Peyer's patch (tissue), 4 donors: ENCODE results near the gene PRSS50. TPM values are rescaled to one million over a fixed set of nuclear protein-coding genes. Genes with fewer than 3 reads are reported as not detected.

Source experiments
- DNase-seq, 3 donors: peaks; one replicate each; pipeline ENCODE4 v3.0.0-alpha.2; 2017 to 2019
- H3K27ac ChIP-seq, 4 donors: fragments of 200-600 bp; sonication (generic); one replicate each; pipeline ENCODE4 v1.5.1; 2016 to 2019
- H3K27me3 ChIP-seq, 2 donors: fragments of 200-600 bp; sonication (generic); one replicate each; pipeline ENCODE4 v1.5.1; 2019
- H3K36me3 ChIP-seq, 3 donors: fragments of 200-600 bp; sonication (generic); one replicate each; pipeline ENCODE4 v1.5.1; 2016 to 2019
- H3K4me1 ChIP-seq, 4 donors: fragments of 200-600 bp; sonication (generic); one replicate each; pipeline ENCODE4 v1.5.1; 2016 to 2019
- H3K4me3 ChIP-seq, 4 donors: fragments of 200-600 bp; sonication (generic); 1 replicate in 3 of 4; 2 replicates in 1 of 4; pipeline ENCODE4 v1.5.1; 2016 to 2019; ENCODE audit warnings: mild to moderate bottlenecking in 1 of 4
- H3K9me3 ChIP-seq, 4 donors: fragments of 200-600 bp; sonication (generic); one replicate each; pipeline ENCODE4 v1.5.1; 2016 to 2019; ENCODE audit warnings: mild to moderate bottlenecking in 1 of 4
- CTCF ChIP-seq, 6 experiments: fragments of 450-650 bp in 4 of 6; fragments of 200-600 bp in 2 of 6; sonication (generic) in 1 of 6; IDR thresholded peaks; one replicate each; pipeline ENCODE4 v1.5.1; 2017 to 2019; ENCODE audit warnings: antibody characterized with exemption in 6 of 6, mild to moderate bottlenecking in 3 of 6, moderate library complexity in 1 of 6
- POLR2A ChIP-seq, 2 donors: fragments of 450-650 bp; IDR thresholded peaks; one replicate each; pipeline ENCODE4 v1.5.1; 2017; ENCODE audit warnings: antibody characterized with exemption in 2 of 2, mild to moderate bottlenecking in 2 of 2, moderate library complexity in 2 of 2
- total RNA-seq, 4 donors: library from RNA; depleted of rRNA; stranded (reverse); fragments of >200 nt; gene quantifications; one replicate each; pipeline ENCODE4 v1.1.0, GENCODE V29; 2016

The PRSS50 gene
- total RNA-seq, 4 donors from 2014 or later: not detected

GRCh38 chr3:46700772-46701171 lies 16.9 kb downstream of the PRSS50 start:
- no peaks in the 10 kb centered on the region for H3K36me3 ChIP-seq
- no peak overlapping the region for H3K27ac ChIP-seq
- H3K4me3 ChIP-seq: peak overlapping the region in 2 of 4 donors; percentile 38 to 43
- DNase-seq: no peak
- H3K27me3 ChIP-seq: peaks cover 0 to 3% of the 10 kb centered on the region in 2 donors
- no peaks in the 10 kb centered on the region for H3K9me3 ChIP-seq
- TF ChIP-seq POLR2A (IDR thresholded peaks at IDR 0.05) (no peak), CTCF (IDR thresholded peaks at IDR 0.05) (no peak)
- peaks cover 0 to 31% (median 4%) of the 10 kb centered on the region in 4 donors for H3K4me1 ChIP-seq

GRCh38 chr3:46699676-46700523 lies 17.8 kb downstream of the PRSS50 start:
- Histone ChIP-seq H3K4me1 (peaks cover 0 to 40% (median 11%) of the 10 kb centered on the region in 4 donors), H3K27ac (peak overlapping the region in 1 of 4 donors; percentile 33), H3K4me3 (no peak overlapping the region), H3K9me3 (no peaks in the 10 kb centered on the region), H3K36me3 (no peaks in the 10 kb centered on the region), H3K27me3 (peaks cover 0 to 3% of the 10 kb centered on the region in 2 donors)
- DNase-seq: peak in 1 of 3 donors; percentile 57
- TF ChIP-seq CTCF (IDR thresholded peaks at IDR 0.05) (no peak), POLR2A (IDR thresholded peaks at IDR 0.05) (no peak)

- TF ChIP-seq CTCF (IDR thresholded peaks at IDR 0.05): no peak
- TF ChIP-seq POLR2A (IDR thresholded peaks at IDR 0.05): no peak
- no peaks in the 10 kb centered on the region for H3K36me3 ChIP-seq
- no peak overlapping the region for H3K4me3 ChIP-seq
- no peak for DNase-seq
- peaks cover 0 to 2% of the 10 kb centered on the region in 2 donors for H3K27me3 ChIP-seq
- H3K4me1 ChIP-seq: peaks cover 0 to 65% (median 22%) of the 10 kb centered on the region in 4 donors
- H3K9me3 ChIP-seq: no peaks in the 10 kb centered on the region
- H3K27ac ChIP-seq: peak overlapping the region in 3 of 4 donors; percentile 42 to 67 (median 57)
These were observed 21.4 kb downstream of the PRSS50 start for GRCh38 chr3:46695962-46696894.

GRCh38 chr3:46695177-46695961 lies 22.3 kb downstream of the PRSS50 start:
- Histone ChIP-seq H3K27ac (peak overlapping the region in 3 of 4 donors; percentile 42 to 67 (median 57)), H3K4me3 (no peak overlapping the region), H3K9me3 (no peaks in the 10 kb centered on the region), H3K4me1 (peaks cover 4 to 64% (median 21%) of the 10 kb centered on the region in 4 donors), H3K36me3 (no peaks in the 10 kb centered on the region), H3K27me3 (no peaks in the 10 kb centered on the region)
- DNase-seq: peak in 2 of 3 donors; percentile 47 to 72
- TF ChIP-seq POLR2A (IDR thresholded peaks at IDR 0.05): no peak
- TF ChIP-seq CTCF (IDR thresholded peaks at IDR 0.05): peak in 4 of 6 experiments; percentile 12 to 38 (median 30)

GRCh38 chr3:46694520-46694919 lies 23.1 kb downstream of the PRSS50 start:
- H3K36me3 ChIP-seq: no peaks in the 10 kb centered on the region
- peaks cover 4 to 59% (median 21%) of the 10 kb centered on the region in 4 donors for H3K4me1 ChIP-seq
- H3K4me3 ChIP-seq: no peak overlapping the region
- TF ChIP-seq CTCF (IDR thresholded peaks at IDR 0.05) (no peak), POLR2A (IDR thresholded peaks at IDR 0.05) (no peak)
- DNase-seq: no peak
- H3K9me3 ChIP-seq: no peaks in the 10 kb centered on the region
- H3K27me3 ChIP-seq: no peaks in the 10 kb centered on the region
- peak overlapping the region in 2 of 4 donors; percentile 42 to 67 for H3K27ac ChIP-seq
